Lower leg skin (tissue), 3 donors: ENCODE results near the gene MT1X.

ENCODE experiments used
- POLR2A ChIP-seq, 2 donors: fragments of 450-650 bp; IDR thresholded peaks; one replicate each; pipeline ENCODE4 v1.6.1; 2016 to 2017; ENCODE audit warnings: antibody characterized with exemption in 2 of 2, mild to moderate bottlenecking in 1 of 2, moderate library complexity in 1 of 2
- TF ChIP-seq, protein P1 (sequence below), 3 donors: fragments of 450-650 bp; IDR thresholded peaks; one replicate each; pipeline ENCODE4 v1.5.1; 2016; ENCODE audit warnings: antibody characterized with exemption in 3 of 3, mild to moderate bottlenecking in 3 of 3, moderate library complexity in 2 of 3

DNA sequence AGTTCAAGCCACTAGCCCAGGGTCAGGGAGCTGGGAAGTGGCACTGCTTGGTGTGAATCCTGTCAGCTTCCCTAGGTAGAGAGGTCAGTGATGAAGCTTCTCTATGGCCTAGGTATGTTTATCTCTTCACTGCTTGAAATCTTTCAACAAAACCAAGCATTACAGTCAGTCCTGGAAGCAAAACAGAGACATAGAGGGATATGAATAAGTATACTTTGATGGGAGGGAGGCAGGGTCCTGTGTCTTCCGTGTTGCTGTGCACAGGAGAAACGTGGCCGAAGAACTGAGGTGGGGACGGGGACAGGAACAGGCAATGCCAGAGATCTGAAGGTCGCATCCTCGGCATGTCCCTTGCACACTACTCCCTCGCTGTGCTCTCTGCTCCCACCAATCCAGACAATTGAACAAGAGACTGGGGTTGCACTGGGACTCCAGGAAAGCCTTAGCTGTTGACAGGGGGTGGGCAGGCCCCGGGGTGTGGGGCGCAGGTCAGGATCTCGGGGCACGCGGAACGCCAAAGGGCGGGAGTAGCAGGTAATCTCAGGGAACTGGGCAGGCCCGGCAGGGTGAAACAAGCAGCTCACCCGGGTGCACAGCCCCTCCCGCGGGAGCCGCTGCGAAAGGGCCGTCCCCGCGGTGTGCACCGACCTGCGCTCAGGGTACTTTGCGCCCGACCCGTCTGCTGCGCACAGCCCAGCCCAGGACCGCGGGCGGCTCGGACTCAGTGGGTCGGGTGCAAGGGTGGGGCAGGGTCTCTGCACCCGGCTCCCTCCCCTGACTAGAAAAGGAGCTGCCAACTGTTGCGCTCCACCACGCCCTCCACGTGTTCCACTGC, 13.0 kb upstream of the MT1X start, which contains the start of gene MT1H:
- TF ChIP-seq POLR2A (IDR thresholded peaks at IDR 0.05) = no peak
- TF ChIP-seq, protein P1, sequence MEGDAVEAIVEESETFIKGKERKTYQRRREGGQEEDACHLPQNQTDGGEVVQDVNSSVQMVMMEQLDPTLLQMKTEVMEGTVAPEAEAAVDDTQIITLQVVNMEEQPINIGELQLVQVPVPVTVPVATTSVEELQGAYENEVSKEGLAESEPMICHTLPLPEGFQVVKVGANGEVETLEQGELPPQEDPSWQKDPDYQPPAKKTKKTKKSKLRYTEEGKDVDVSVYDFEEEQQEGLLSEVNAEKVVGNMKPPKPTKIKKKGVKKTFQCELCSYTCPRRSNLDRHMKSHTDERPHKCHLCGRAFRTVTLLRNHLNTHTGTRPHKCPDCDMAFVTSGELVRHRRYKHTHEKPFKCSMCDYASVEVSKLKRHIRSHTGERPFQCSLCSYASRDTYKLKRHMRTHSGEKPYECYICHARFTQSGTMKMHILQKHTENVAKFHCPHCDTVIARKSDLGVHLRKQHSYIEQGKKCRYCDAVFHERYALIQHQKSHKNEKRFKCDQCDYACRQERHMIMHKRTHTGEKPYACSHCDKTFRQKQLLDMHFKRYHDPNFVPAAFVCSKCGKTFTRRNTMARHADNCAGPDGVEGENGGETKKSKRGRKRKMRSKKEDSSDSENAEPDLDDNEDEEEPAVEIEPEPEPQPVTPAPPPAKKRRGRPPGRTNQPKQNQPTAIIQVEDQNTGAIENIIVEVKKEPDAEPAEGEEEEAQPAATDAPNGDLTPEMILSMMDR (IDR thresholded peaks at IDR 0.05) = no peak
